ENCODE data around the gene UBE2Q1.

UBE2Q1 gene

GRCh38 chr1:154557939-154558719, at the start of gene UBE2Q1:
Gene UBE2Q1, minus strand, starts transcription at chr1:154558662. Its CDS starts 109 bp downstream, at chr1:154558553.
- no peak for DNase-seq

- DNase-seq = no peak
Observed at GRCh38 chr1:154607609-154608396, 49.3 kb upstream of the UBE2Q1 start, which contains the start of gene ADAR. Gene ADAR, minus strand, starts transcription at chr1:154608186. Its CDS starts 180 bp downstream, at chr1:154608006.

DNA sequence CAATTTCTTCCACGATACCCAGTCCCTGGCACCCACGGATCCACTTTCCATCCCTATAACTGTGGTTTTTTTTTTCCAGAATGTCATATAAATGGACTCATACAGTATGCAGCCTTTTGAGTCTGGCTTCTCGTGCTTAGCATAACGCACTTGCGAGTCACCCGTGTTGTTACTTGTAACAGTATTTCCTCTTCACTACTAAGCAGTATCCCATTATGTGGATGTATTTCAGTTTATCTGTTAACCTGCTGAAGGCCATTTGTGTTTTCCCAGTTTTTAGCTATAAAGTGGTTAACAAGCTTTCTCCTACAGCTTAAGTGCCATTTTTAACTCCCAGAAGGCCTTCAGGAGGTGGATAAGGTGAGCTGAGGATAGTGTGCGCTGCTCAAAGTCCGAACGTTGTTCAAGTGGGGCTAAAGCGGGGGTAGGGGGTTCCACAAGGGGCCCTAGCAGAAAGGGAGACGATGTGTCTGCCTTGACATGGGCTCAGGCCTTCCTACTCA, 48.7 kb upstream of the UBE2Q1 start:
- no peak for DNase-seq

DNA sequence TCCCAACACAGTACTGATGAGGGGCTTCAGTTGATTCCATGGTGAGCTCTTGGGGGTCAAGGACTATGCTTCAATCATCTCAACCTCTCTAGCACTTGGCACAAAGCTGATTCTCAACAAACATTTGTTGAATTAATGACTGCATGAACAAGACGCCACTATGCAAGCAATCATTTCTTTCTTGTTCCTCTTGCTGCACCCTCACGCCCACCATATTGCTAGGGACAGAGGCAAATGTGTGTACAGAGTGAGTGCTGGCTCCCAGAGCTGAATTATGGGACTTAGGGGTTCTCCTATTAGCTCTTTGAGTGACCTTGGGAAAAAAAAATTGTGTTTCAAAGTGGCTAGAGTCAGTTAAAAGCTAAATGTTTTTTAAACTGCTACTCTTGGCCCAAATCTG, 47.1 kb upstream of the UBE2Q1 start:
- DNase-seq = no peak

DNA sequence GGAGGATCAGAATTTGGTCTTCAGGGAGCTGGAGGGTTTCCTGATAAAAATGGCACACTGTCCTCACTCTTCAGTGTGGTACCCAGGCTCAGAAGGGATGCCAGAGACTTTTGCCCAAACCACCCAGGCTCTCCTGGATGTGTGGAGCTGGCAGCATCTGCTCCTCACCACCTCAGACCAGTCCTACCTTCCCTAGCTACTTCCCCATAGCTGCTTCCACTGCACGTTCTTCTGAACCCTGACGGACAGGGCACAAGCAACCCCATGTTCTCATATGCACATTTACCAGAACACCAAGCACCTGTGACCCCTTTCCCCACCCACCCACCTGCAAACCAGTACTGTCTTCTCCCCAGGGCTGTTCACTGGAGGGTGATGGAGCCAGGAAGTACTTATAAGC, 44.9 kb upstream of the UBE2Q1 start:
- DNase-seq = no peak

- DNase-seq = no peak
Observed at GRCh38 chr1:154599658-154600057, 41.2 kb upstream of the UBE2Q1 start.

DNA sequence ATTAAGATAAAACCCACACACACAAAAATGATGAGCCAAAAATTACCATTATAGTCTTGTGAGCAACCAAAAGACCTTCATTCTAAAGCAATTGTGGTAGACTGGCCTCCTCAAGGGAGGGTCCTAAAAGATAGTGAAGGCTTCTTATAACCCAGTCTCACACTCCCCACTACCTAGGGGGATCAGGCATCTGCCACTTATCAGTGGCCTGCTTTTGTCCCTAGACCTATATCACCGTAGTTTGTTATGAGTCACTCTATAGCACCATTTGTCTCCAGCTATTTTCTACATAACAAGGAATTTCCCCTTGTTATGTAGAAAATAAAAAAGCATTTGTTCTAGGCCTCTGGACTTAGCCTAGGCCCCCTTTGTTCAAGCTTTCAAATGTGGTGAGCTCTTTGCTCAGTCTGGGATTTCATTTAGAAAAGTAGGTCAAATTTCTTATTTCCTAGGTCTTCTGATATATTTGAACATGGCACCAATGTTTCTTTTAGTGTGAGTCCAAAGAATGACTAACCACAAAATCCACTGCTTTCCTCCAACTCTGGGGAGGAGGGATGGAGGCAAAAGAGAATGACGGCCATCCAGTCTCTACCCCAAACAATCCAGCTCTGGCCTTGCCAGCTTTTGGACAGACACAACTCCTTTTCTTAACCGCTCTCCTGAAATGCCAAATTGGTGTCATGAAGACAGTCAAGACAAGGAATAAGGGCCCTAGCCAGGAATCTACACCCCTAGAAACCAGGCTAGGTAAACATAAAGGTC, 40.6 kb upstream of the UBE2Q1 start:
- no peak for DNase-seq

- DNase-seq = no peak
Observed at GRCh38 chr1:154595621-154596020, 37.2 kb upstream of the UBE2Q1 start.

DNA sequence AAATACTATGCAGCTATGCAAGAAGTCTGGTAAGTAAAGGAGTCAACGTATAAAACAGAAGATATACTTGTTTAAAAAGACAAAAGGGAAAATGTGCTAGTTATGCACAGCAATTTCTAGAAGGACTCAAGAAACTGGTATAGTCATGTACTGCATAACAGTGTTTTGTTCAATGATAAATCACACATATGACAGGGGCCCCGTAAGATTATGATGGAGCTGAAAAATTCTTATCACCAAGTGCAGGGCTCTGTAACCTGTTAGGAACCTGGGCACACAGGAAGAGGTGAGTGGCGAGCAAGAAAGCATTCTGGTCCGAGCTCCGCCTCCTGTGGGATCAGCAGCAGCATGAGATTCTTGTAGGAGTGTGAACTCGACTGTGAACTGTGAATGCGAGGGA, 36.3 kb upstream of the UBE2Q1 start:
- DNase-seq = no peak

GRCh38 chr1:154593390-154593789, 34.9 kb upstream of the UBE2Q1 start:
- DNase-seq = no peak

DNA sequence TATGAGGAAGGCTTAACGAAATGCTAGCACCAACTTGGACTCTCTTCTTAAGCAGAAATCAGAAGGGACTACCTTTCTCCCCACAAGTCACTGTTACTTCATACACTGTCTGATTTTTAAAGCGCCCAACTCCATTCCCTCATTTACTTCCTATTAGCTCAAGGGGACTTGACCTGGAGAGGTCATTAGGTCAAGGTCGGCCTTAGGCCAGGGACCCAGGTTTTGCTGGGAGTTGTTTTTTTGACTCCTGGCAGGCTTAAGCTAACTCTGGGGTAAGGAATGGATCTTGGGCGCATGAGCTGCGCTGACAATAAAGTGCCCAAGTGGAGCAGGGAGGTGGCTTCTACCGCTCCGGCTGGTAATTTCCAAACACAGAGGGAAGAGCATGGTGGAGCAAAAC, 32.7 kb upstream of the UBE2Q1 start:
- no peak for DNase-seq

DNA sequence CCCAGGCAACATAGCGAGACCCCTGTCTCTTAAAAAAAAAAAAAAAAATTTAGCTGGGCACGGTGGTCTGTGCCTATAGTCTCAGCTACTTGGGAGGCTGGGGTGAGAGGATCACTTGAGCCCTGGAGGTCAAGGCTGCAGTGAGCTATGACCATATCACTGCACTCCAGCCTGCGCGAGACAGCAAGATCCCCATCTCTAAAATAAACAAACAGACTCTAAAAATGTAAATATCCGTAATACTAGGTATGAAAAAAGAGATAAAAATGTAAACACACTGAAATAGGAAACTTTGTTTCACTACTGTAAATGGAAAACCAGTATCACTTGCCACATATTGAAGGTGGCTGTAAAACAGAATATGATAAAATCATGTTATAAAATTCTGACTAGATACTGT, 32.3 kb upstream of the UBE2Q1 start:
- DNase-seq = no peak

DNA sequence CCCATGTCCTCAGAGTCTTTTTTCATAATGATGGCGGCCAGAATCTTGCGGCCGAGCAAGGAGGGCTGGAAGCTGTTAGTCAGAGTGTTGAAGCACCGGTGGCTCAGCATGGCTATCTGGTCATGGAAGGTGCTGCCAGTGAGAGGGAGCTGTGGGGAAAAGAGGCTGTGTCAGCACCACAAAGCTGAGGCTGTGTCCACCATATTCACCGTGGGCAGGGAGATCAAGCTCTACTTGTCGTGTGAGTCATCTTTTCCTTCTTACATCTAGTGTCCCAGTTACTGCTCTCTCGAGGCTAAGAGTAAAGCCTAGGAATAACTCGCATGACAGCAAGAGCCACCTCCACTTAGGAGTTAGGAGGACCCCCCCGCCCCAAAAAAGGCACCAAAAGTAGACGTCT, 31.3 kb upstream of the UBE2Q1 start:
- DNase-seq = no peak

- DNase-seq = no peak
Observed at GRCh38 chr1:154586641-154587040, 28.2 kb upstream of the UBE2Q1 start.

DNA sequence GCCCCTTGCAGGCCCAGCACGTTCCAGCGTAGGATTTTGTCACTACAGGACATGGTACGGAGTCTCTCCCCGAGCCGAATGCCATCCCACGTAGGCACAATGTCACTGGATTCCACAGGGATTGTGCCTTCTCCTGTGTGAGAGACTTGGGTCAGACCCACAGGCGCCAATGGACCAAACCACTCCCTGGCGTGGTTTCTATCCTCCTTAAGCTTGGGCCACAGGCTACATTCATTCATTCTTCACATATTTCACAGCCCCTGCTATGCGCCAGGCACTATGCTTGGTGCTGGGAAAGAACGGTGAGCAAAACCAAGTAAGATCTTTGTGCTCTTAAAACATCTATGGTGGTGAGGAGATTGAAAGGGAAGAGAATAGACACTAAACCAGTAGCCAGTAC, 27.8 kb upstream of the UBE2Q1 start:
- DNase-seq = no peak

DNA sequence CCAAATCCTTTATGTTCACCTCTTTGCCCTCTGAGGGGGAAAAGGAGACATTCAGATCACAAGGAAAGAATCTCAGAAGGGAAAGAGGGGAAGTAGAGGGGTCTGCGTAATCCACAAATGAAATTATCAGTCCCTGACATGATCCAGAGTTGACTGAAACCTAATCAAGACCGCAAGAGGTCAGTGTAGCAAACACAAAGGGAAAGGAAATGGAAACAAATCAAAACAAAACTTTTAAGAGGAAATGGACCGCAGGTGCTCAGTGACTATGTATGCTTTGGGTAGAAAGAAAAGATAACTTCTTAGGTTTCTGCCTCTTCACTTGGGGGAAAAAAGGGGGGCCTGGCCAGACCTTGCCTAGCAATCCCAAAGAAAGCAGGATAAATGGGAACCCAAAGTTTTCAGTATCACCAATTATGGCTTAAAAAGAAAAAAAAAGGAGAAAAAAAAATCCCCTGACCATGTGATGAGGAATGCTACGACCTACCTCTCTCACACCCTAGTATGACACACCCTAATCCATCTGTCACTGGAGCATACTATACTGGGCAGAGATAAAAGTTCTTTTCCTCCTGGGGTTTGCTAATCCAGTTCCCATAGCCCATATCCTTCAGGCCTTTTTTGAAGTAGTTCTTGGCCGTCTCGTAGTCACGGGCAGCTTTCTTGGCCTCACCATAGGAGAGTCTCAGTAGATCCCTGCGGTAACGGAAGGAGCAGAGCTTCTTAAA, 26.0 kb upstream of the UBE2Q1 start:
- no peak for DNase-seq

- DNase-seq = no peak
Observed at GRCh38 chr1:154583773-154584172, 25.3 kb upstream of the UBE2Q1 start.

DNA sequence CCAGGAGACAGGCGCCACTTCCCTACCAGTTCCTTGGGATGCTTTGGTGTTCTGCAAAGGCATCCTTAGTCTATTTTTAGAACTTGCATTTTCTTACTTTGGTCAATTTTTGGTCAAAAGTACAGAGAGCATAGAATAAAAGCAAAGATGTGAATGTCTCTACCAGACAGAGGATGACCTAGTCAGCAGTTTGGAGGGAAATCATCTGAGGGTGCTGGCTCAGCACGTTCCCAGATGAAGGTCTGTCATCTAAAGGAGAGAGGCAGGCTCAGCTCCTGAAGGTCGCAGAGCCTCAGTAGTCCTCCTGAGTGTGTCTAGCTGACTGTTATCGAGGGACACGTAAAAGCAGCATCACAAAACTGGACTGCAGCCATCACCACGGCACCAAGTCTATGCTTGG, 24.4 kb upstream of the UBE2Q1 start:
- DNase-seq = no peak

DNA sequence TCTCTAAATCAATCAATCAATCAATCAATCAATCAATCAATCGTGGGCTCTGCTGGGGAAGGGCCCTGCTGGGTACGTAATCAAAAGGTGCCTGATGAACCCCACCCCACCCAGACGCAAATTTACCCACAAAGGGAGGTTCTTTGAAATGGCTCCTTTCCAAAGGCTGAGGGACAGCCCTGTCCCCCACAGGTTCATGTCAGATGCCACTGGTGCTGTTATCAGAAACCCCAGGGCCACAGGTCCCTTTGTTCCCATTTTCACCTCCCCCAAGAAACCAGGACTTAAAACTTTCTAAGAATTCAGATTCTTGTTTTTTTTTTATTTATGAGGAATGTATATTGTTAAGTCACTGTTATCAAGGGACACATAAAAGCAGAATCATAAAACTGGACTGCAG, 23.3 kb upstream of the UBE2Q1 start:
- no peak for DNase-seq

DNA sequence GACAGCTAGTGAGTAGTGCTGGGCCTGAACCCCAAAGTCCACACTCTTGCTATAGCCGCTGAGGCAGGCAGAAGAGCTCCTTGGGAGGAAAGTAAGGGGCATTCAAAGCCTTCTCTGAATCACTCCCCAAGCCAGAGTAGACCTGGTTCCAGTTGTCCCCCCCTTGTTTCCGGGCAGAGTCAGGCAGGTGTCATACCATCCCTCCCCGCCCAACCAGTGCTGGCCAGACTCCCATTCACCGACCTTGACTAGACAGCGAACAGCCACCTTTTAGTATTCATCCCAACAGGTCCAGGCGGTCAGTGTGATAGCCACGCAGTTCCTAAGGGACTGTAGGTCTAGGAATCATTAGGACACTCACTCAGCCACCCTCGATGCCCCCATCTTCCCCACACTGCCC, 20.9 kb upstream of the UBE2Q1 start:
- DNase-seq = no peak

DNA sequence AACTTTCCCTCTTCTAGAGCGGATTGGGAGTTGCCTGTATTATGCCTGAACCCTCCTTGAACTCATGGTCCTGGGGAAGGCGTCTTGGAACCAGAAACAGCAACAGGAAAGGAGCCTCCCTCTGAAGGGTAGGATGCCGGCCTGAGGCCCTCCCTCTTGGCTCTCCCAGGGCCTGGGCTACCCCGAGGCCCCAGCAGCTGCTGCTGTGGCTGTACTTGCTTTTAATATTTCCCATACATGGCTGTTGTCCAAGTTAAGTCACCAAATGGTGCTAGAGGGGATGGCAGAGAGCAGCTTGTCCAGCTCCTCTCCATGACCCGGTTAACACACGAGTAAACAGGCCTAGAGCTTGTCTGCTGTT, 19.6 kb upstream of the UBE2Q1 start:
- no peak for DNase-seq

GRCh38 chr1:154577346-154578057, 19.0 kb upstream of the UBE2Q1 start:
- no peak for DNase-seq

Measured in NCI-H1436 treated with DMSO at 0.1 percent for 48 hours (cell line).